ENCODE results near the gene TBPL1.
"Not testable (repeated sequence)": the region's sequence is repeated elsewhere in the genome, so short reads cannot be mapped to it uniquely, and the experiment has no call there.

TBPL1 gene

DNA sequence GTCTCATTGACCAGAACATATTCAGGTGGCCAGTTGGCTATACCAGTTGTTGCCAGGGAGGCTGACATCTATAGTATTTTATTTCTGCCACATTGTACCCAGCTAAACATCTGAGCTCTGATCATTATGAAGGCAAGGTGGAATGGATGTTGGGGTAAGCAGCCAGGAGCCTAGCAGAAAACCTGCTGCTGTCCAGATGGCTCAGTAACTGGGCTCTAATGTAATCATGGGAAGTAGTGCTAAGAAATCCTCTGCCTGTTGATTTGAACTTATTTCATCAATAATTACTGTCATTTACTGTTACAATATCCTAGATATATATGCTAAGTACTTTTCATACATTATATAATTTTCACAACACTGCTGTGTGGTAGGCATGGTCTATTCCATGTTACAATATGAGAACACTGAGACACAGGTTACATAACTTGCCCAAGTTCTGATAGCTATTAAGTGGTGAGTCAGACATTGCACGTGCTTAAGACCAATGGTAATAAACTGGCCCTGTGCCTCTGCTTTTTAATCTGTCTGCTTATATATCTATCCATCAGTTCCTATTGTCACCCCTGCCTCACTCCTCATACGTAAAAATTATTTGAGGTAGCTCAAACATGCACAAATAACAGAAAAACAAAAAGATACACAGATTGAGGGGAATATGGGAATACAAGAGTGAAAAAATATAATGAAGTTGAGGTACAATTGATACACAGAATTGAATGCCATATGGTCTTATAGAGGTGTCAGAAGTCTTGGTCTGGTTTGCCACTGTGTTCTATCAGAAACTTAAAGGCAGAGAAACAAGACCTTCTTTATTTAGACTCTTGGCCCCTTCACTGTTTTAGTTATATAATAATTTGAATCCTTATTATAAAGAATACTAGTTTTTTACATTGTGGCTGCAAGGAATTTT, 25.2 kb downstream of the TBPL1 start:
- no peak for DNase-seq

DNA sequence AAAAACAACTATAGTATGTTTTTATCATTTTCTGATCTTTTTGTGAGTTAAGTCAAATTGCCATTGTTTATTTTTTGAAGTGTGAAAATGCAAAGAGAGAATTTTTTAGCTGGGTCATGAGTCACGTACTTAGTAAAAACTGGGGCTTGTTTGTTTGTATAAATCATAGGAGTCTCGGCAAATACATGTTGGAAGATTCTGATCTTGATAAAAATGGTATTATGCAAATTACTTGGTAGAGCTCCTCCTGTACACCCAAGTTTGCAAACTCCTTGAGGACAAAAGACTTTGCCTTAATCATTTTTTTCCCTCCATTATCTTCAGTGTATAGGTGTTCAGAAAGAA, 25.8 kb downstream of the TBPL1 start:
- DNase-seq = no peak

DNA sequence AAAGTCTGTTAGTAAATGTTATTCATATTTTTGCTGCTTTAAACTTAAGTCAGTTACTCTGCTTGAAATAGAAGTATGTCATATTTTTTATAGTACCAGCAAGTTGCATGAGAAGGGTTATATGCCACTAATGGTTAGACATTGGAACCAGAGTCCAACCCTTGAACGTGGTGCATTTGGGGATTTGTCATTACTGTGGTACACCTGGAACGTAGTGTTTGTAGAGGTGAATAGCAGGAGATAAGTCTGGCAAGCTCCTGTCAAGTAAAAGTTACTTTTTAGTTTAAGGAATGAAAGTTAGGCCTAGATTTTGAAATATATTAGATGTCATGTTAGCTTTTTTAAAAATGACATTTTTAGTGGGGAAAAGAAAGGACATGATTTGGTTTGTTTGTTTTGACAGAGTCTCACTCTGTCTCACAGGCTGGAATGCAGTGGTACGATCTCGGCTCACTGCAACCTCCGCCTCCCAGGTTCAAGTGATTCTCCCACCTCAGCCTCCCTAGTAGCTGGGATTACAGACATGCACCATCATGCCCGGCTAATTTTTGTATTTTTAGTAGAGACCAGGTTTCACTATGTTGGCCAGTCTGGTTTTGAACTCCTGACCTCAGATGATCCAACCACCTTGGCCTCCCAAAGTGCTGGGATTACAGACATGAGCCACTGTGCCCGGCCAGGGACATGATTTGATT, 26.4 kb downstream of the TBPL1 start:
- DNase-seq = not testable (repeated sequence)

DNA sequence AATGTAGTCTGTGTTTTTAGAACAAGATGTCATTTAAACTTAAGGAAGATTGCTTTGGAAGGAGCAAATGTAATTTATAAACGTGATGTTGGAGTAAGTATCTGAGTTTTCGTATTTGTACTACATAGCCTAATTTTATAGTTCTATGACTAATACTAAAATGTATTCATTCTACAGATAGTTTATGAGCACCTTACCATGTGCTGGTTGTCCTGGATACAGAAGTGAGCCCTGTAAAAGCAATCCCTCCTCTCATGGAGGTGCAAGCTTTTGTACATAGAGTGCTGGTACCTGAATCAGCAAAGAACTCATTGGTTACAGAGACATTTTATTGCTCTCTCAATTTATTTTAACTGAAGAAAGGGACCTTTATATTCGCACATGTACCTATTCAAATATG, 27.1 kb downstream of the TBPL1 start:
- DNase-seq = no peak

DNA sequence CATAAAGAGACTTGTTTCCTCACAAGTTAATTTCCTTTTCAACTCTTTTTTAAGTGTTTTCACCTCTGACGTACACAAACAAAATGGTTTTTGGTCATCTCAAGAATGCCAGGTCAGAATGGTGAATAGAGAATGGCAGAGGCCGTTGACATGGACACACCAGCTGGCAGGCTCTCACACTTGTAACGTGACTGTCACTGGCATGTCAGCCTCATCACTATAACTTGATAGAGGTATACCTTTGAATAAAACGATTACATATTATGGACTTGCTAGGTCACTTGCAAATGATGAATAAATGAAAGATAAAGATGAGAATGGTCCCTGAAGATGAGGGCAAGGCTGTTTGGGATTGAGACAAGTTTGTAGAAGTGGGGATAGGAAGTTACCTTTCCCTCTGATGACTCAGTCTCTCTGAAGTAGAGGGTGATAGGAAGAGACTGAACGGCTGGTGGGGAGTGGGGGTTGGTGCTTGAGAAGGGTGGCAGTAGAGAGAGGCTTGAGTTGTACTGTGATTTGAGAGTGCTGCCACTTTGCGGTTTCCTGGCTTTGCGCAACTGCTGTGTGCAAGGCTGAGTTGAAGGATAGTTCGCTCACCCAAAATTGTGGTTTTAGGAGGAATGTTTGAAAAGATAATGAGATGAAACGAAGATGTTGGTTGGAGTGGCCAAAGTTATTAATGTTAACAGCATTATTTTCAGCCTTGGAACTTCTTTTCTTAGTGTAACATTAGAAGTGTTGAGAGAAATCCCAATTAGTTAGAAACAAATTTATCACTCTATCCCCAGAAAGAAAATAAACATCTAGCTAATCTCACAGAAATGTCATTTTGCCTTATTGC, 30.3 kb downstream of the TBPL1 start:
- no peak for DNase-seq

DNA sequence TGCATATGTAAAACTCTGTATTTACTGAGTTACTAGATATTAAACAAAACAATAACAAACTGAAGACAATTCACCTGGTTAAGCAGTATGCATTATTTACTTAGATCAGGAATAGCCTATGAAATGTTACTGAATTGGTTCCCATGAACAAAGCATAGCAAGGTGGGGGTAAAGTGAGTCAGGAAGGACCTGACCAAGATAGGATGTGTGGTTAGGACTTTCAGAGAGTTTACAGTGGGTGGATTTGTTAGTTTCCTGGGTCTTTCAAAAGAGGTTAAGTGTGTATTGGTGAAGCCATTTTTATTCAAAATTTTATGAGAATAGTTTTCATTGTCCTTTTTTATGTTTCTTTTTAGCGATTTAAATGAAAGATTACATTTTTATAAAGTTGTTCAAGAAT, 32.9 kb downstream of the TBPL1 start:
- DNase-seq = no peak

DNA sequence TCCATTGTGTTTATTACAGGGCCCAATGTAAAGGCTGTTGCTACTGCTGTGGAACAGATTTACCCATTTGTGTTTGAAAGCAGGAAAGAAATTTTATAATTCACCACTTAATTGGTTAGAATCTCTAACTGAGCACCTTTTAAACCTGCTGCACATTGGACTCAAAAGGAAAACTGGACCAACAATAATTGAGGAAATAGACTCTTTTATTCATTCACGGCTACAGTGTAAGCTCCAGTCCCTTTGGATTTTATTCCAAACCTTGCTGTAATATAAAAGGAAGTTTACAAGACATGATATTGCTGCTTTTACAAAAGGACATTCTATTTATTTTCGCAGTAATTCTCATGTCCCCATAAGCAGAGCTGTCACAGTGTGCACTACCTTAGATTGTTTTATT, 33.9 kb downstream of the TBPL1 start:
- no peak for DNase-seq

DNA sequence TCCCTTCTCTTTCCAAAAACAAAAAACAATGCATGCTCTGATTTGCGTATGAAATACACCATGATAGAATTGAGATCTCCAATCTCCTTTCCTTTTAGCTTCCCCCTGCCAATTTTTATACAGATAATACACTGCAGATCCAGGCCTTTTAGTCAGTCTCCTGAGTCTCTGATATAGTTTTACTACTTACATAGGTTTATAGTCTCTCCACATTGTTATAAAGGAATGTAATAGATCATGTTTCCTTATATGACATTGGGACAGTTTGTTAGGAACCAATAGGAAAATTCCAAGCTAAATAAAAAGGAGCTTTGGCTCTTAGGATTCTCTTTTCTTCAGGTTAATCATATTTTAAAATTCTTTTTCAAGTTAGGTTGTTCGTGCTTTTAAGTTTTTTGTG, 36.5 kb downstream of the TBPL1 start:
- no peak for DNase-seq

DNA sequence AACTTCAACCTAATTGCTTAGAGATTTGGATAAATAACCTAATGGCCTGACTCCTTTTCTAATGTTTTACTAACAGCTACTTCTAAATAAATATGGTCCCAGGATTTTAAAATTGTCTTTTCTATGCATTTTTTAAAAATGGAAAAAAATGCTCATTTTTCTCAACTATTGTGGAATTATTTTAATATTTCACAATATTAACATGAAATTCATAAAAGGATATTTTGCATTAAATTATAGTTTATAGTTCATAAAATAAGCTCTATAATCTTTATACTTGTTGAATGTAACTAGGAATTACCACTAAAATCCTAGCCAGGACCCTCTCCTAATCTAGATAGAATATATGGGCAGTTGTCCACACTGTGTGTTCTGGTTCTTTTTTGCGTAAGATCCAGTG, 37.3 kb downstream of the TBPL1 start:
- no peak for DNase-seq

DNA sequence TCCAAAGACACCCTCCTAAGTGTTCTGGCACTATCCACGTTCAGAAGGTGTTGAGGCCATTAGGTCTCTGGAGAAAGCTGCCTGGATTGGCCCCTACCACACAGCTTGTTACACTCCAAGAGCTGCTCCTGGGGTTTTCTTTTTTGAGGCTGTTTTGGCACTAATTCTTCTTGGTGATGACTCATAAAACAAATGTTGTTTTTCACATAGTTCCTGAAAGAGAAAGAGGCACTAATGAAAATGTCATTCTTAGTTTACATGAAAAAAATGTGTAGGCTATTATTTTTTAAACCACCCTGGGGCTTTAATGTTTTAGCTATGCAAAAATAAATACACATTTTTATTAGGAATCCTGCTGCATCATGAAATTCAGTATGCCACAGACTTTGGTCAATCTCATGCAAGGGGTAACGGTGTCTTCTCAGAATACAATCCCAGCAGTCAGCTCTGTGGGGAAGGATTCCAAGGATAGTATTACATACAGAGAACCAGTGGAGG, 38.1 kb downstream of the TBPL1 start:
- DNase-seq = no peak

DNA sequence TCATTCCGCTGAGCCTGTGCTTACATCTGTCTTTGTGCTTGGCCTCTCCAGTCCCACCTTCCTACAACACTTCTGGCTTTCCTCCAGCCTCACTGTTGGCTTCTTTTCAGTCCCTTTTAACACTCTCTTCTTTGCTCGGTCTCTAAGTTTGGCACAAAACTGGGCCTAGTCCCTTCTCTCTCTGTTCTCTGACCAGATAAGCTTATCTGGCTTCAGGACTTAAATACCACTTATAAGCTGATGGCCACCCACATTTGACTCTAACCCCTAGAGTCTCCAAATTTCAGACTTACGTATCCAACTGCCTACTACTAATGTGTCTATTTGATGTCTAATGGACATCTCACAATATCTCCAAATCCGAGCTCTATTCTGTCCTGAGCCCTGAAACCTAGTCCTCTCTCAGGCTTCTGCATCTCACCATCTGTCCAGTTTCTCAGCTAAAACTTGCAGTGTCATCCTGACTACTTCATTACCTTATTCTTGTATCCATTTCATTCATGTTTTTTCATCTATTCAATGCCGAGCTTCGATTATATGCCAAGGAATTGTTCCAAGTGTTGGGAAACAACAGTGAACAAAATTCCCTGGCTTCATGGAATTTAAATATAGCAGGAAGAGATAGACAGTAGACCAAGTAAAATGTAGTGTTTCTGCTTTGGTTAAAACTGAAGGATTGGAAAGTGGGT, 40.1 kb downstream of the TBPL1 start:
- DNase-seq = no peak

DNA sequence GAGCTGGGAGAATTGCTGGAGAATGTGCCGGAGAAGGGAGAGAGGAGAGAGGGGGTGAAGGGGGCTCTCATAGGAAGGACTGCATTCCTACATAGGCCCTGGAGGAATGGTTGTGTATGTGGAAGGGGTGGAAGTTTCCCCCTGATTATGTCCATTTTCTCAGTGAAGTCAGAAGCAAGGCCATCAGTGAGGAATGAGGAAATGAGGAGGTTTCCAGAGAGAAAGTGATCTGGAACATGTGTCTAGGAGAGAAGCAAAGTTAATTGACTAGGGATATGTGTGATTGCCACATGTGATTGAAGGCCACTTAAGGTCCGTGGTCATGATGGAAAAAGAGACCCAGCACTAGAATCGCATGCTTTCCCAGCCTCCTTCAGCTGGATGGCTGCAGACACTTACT, 42.3 kb downstream of the TBPL1 start:
- DNase-seq = no peak

DNA sequence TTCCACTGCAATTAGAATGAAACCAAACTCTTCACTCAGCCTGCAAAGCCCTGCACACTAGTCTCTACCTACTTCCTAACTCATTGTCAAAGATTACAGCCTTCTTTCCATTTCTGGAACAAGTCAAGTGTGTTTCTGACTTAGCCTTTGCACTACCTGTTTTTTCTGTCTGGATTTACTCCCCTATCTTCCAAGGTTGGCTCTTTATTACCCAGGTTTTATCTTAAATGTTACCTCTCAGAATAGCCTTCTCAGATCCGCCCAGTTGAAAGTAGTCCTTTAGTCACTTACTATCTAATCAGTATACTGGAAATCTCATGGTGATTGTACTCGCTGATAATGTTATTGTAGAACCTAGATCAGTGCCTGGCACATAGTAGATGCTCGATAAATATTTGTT, 42.7 kb downstream of the TBPL1 start:
- DNase-seq = no peak

DNA sequence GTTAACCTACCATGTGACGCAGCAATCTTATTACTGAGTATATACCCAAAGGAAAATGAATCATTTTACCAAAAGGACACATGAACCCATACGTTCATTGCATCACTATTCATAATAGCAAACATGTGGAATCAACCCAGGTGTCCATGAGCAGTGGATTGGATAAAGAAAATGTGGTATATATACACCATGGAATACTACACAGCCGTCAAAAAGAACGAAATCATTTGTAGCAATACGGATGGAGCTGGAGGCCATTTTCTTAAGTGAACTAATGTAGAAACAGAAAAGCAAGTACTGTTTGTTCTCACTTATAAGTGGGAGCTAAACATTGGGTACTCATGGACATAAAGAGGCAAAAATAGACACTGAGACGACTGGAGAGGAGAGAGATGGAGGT, 44.2 kb downstream of the TBPL1 start:
- no peak for DNase-seq

DNA sequence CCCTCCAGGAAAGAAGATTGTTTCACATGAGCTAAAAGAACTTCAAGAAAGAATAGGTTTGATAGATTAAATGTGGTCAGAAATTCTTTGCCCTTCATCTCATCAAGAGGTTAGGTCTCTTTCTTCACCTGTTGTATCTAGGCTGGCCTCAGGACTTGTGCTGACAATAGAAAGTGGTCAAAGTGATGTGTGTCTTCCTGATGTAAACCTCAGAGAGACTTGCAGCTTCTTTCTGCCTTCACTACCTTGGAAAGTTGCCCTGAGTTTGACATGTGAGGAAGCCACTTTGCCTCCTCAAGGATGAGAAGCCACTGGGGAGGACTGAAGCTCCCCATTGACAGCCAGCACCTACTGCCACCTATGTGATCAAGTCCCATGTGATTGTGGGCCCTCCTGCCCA, 46.3 kb downstream of the TBPL1 start:
- no peak for DNase-seq

DNA sequence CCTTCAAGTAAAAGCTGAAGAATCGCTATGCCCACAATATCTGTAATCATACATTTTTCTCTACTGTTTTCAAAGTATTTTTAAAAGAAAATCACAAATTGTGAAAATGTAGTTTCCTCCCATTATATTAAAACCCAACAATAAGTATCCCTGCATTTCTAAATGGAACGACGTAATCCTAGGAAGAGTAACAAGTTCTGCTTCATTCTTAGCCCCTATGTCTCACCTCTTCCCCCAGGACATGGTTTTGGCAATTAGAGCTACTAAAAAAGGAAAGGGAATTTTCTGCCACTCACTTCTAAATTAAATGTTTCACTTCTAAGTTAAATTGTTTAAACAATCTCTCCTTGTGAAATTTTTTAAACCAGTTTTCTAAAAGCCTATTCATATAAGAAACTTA, 47.4 kb downstream of the TBPL1 start:
- DNase-seq = no peak

DNA sequence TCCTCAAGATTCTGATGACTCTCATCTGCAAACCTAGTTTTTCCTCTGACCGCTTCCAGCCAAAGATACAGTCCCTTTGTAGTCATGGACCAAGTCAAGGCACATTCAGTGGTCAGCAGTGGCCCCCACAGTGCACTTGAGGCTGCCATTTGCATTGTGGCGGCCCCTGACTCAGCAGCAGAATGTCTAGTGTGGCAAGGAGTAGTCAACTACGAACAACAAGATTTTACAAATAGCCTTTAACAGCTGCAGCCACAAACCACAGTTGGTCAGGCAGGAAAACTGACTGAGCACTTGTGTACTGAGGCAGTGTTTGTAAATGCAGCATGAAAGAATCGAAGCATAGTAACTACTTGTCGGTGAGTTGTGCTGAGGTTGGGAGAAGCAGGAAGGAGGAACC, 49.8 kb downstream of the TBPL1 start:
- peak; percentile 44 for DNase-seq

DNA sequence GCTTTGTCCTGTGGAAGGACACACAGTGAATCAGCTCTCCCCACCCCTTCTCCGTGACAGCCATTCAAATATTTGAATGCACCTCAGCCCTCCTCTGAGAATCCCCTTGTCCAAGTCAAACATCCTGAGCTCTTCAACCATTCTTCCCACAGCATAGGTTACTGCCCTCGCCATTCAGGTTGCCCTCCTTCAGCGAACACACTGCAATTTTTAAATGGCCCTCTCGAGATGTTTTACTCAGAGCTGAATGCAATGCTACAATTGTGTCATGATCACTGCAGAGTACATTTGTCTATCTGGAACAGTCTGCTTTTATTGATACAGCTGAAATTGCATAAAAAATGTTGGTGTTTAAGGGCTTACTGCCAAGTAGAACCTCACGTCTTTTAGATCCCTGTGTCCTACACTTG, 50.5 kb downstream of the TBPL1 start:
- peak; percentile 24 for DNase-seq

DNA sequence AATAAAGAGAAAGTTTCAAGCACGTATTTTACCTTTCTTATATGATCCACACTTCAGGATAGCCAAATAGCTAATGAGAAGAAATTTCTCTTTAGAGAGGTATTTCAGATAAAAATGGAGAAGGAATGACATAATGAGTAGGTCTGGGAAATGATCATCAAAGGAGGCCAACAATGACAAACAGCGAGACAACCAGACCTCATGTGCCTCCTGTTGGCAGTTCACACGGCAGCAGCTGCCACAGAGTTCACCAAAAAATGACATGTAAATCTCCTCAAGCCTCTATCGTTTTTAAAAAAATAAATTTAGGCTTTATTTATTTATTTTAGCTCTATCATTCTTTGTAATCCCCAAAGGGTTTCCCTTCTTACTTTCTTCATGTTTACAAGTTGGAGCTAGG, 51.7 kb downstream of the TBPL1 start:
- DNase-seq = no peak

DNA sequence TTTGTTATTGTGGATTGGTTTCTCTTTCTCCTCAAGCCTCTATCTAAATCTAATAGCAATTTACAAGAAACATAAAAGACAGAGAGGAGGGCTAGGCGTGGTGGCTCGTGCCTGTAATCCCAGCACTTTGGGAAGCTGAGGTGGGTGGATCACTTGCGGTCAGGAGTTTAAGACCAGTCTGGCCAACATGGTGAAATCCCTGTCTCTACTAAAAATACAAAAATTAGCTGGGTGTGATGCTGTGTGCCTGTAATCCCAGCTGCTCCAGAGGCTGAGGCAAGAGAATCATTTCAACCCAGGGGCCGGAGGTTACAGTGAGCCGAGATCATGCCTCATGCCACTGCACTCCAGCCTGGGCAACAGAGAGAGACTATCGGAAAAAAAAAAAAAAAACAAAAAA, 52.8 kb downstream of the TBPL1 start:
- no peak for DNase-seq

DNA sequence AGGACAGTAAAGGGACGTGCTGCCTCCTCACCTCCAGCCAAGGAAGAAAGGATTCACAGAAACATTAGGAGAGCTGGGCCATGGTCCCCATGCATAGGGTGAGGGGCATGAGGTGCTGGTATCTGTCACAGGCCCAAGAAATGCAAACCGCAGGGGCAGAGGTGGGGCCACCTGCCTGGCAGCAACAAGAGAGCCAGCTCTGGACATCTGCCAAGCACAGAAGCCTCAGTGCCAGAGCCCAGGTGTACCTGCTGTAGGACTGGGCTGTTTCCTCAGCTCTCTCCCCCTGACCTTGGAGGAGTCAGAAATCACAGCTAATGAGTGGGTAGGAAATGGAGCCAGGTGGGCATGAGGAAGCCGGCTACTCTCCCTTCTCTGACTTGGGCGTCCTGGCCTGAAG, 54.1 kb downstream of the TBPL1 start:
- peak; percentile 93 for DNase-seq

DNA sequence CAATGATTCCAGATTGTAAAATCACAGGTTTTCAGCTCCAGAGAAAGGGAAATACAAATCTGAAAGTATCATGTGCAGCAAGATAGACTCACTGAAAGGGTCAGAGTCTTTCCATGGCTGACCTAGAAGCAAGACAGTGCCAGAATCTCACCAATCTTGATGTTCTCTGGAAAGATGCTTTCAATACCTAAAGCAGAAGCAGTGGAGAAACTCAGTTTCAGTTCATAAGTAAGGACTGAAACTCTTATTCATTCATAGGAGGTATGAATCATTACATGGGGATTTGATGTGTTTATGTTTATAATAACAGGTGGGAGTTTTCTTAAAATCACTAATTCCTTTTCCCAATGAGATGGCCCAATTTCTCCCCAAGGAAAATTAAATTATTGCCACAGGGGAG, 56.9 kb downstream of the TBPL1 start:
- no peak for DNase-seq

DNA sequence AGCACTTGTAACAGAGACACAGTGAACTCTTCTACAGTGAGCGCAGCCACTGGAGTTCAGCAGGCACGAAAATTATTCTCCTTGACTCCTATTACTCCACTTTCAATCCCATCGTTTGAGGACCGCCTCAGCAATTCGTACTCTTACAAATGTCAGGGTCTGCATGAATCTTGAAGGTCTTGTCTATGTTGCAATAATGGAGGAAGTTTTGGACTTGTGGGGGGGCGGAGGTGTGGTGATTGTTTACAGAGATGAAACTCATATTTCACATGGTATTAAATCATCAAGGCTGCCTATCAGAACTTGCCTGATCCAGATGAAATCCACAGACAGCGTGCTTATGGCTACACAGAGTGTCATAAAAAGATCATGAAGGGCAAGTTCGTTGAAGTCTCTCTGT, 57.4 kb downstream of the TBPL1 start:
- DNase-seq = no peak
